Stimulated activated naive CD8-positive, alpha-beta T cell treated with anti-CD3 and anti-CD28 coated beads, Interleukin-15, Interleukin-2, amounts not matched to agents 100 U/mL and 50 U/mL, for 24 hours (primary cell): ENCODE data around the gene CST9L.

Source experiments
- ATAC-seq: fragments of 150-1000 bp; cut with Tn5 transposase; one replicate; pipeline ENCODE4 v1.10.0; 2021
- DNase-seq: peaks from one replicate; pipeline ENCODE4 v3.0.0; 2021

CST9L gene, protein sequence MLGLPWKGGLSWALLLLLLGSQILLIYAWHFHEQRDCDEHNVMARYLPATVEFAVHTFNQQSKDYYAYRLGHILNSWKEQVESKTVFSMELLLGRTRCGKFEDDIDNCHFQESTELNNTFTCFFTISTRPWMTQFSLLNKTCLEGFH

DNA sequence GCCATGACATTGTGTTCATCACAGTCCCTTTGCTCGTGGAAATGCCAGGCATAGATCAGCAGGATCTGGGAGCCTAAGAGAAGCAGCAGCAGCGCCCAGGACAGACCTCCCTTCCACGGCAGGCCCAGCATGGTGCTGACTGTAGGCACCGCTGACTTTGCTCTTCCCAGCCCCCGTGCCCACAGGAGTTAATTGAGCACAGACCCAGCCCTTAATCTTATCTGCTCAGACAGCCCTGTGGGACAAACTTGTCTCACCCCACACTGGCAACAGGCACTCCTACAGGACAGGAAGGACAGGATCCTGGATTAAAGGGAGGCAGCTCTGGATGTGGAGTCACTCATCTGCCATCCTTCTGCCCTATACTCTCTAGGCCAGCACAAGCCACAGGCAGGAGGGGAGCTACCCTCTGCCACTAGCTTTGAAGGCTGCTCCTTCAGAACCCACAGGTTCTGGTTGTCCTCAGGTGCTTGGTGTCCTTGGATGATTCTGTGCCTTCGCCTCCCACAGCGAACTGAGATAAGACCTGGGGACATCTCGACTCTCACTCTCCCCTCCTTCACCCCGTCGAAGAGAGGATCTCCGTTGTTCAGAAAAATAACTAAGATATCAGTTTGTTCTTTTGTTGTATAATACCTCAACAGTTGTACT is at the start of gene CST9L:
CST9L (minus strand) TSS at position 165 of the 651 bp plus-strand sequence; CDS start at position 131, 34 bp downstream.
- DNase-seq (no peak), ATAC-seq (no peak)

DNA sequence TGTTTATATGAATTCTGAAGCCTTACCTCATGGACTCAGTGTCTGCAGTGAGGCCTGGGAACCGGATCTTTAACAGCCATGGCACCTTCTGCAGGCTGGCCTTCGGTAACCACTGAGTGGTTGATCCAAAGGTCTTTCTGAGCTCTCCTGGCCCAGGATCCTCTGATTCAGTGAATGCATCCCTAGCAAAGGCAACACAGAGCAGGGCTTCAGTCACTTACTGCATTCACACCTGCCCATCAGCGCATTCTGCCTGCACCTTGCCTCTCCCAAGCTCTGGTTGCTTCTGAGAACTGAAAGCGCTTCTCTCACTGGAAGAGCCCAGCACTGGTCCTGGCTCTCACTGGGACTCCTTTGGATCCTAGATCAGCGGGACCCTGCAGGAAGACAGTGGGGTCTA is 45.9 kb upstream of the CST9L start:
- ATAC-seq: no peak
- DNase-seq: no peak

DNA sequence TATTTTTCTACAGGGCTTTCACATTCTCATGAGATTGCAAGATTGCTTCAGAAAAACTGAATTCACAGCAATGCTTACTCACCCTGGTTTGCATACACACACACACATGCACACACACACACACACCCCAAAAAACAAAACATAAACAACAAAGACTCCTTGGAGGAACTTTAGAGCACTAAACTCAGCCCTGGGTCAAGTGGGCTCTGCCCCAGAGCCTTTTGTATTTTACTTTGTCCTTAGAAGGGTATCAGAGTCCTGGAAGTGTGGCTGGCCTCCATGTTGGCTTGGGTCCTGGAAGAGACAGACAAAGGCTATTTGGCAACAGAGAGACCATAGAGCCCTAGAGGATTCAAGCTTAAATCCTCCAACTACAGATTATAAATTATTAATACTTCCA is 45.4 kb upstream of the CST9L start:
- ATAC-seq (no peak), DNase-seq (no peak)

DNA sequence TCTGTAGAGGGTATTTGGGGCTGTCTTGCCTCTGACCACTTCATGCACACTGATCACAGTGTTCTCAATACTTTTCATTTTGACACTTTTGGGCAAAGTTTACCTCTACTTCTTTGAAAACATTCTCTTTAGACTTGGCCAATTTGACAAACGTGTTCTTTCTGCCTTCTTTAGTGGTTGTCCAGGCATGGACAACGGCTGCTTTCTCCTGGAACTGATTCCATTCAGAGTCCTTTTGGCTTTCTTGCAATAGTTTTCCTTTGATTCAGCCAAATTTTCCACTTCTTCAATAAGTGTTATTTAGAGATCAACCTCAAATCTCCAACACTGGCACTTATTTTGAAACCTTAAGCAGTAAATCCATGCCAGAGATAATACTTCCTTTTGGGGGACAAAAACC is 44.1 kb upstream of the CST9L start:
- ATAC-seq (no peak), DNase-seq (no peak)

DNA sequence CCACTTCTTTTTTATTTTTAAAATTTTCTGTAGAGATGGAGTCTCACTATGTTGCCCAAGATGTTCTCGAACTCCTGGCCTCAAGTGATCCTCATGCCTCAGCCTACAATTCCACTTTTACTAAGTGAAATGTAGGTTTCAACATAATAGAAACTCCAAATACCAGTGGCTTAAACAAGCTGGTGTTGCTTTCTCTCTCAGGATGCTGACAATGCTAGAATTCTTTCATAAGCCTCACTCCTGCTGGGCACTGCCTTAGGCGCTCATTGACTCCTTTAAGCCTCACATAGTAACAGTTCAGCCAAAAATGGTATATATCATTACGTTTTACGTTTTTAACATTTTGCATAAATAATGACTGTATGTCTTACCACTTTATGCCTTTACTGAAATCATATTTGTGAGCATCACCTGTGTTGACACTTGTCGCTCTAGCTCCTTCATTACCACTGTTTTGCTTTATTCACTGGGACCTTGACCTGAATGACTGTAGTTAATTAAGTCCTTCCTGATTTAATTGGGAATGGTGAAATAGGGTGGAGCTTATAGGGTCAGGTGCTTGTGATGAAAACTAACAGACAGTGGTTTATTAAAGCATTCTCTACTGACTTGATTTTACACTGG is 41.3 kb upstream of the CST9L start:
- ATAC-seq: no peak
- DNase-seq: no peak

DNA sequence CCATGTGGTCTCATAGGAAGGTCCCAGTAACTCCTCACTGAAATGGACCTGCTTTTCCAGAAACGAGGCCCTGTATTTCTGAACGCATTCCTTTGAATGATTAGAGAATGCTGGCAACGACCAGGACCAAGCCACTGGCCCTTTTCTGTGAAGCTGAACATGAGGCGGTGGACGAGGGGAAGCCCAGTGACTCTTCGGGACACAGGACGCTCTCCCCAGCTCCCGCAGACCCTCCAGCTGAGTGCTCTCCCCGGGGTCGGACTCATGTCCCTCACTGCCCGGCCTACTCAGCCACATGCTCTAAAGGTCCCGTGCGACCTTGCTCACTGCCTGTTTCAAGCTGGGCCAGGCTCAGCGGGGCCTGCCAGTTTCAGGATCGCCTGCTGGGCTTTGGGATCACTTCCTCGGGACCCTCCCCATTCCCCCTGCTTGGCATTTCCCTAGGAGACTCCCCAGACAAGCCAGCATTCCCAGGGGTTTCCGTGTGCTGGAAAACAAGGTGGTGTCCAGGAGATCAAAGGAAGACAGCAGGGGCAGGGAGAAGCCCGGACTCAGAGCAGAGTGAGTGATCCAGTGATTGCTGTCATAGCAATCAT is 40.1 kb upstream of the CST9L start:
- DNase-seq (no peak), ATAC-seq (no peak)

DNA sequence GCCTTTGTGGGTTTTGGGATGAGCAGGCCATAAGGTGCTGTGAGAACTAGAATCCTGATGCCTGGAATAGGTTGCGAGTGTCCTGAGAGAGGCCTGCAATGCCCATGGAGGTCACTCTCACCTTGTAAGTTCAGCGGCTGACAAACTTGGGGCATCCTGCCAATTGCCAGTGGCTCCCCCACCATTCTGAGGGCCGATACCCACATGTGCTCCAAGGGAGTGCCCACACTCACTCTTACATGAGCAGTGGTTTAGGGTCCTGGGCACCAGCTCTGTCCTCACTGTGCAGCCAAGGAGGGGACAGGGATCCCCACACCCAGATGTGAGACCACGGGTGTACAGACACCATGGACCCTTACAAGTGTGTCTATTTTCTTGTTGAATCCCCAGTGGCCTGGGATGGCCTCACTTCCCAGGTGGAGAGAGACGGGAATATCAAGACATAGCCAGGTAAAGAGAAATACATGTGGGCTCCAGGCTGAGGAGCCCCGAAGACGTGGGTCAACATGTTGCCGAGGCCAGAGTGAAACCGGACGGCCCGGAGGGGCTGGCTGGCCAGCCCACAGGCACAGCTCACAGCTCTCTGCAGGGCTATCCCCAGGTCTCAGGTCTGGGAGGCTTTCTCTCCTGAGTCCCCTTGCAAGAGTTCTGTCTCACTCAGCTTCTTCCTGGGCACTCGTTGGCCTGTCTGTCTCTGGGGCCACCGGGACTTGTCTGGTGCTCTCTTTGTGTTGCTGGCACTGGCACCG is 39.4 kb upstream of the CST9L start:
- DNase-seq (no peak), ATAC-seq (no peak)

DNA sequence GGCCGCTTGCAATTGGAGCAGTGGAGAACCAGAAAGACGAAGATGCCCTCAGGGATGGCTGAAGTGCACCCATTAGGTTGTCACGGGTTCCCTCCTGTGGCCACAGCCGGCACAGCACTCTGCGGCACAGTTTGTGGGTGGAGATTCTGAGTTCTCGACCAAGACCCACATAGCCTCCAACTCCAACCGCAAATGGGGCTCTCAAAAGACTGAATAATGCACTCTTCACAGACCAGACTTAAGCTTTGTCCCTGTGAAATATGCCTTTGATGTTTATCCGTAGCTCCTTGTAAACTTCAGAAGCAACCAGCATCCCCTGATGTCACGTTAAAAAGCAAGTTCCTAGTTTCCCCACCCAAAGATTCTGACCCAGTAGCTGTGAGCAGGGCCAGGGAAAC is 38.4 kb upstream of the CST9L start:
- ATAC-seq (peak; percentile 83), DNase-seq (peak; percentile 82)

DNA sequence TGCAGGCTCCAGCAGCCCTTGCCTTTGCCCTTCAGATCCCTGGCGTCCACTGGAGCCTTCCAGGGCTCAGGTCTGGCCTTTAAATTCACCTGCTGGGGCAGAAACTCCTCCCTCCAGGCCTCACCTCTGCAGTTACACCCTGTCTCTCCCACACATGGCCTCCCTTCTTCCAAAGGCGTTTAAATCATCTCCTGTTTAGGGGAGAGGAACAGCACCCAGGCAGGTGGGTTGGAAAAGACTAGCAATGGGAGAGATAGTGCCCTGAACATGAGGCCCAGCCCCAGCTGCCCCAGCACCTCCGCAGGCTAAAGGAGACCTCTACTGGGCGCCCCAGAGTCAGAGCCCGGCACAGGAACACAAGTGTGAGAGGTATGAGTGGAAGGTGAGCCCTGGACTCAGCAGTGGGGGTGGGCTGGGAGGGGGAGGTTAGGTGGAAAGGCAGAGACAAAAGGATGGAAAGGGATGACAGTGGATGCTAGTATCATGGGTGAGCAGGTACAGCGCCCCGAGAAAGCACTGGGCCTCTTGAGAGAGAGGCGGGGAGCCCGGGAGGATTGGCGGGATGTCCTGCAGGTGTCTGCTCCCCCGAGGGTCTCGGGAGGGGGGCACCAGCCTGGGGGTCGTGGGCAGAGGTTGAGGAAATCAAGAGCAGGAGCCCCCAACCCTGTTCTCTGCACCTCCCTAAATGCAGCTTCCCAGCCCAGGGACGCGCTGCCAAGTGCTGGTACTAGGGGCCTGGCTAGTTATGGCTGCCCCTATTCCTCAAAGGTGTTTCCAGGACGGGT is 37.8 kb upstream of the CST9L start, which contains the start of gene CST9:
CST9 (minus strand) TSS at position 51 of the 785 bp plus-strand sequence. CDS start 53 bp downstream, outside the sequence.
- DNase-seq: no peak
- no peak for ATAC-seq

DNA sequence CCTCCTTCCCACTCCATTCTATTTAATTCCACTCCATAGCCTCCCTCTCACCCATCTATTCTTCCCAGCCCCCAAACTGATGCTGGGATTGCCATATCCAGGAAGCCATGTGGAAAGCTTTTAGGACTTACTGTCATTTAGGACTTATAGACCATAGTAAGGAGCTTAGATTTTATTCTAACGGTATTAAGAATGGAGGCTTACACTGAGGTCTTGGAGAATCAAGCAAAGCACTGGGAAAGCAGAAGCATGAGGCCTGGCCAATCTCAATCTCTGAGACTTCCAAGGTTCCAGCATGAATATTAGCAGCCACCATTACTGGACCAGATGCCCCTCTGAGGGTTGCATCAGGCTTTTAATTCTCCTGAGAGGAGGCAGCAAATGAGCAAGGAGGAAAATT is 36.0 kb upstream of the CST9L start:
- ATAC-seq: no peak
- no peak for DNase-seq

DNA sequence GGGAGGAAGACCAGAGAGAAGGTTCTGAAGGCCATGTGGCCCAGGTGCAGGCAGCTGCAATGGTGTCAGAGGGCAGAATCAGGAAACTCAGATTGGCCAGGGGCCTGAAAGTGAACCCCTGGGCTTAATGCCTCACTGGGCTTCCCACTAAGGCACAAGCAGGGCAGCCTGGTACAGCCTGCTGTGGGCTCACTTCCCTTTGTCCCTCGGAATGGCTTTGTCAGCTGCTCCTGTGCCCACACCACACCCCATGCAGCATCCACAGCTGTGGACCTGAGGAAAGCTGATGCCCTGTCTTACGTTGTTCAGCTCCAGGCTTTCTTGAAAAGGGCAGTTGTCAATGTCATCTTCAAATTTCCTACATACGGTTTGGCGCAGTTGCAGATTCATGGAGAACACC is 35.0 kb upstream of the CST9L start:
- ATAC-seq (no peak), DNase-seq (no peak)

DNA sequence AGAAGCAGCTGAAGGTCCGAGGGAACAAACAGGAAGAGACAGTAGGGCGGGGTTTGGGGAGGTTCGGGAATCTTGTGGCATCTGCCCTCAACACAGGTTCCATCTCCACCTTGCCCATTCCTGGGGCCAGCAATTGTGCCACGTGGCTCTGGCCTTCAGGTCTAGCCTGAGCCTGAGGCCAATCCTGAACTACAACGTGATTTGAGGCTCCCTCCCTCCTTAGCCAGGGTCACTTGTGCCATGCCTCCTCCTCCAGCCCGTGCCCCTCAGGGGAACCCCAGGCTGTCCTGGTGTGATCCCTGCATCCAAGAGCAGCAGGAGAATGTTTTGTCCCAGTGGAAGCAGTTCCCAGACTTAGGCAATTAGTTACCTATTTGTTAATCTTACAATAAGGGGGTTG is 34.4 kb upstream of the CST9L start:
- no peak for DNase-seq
- no peak for ATAC-seq

DNA sequence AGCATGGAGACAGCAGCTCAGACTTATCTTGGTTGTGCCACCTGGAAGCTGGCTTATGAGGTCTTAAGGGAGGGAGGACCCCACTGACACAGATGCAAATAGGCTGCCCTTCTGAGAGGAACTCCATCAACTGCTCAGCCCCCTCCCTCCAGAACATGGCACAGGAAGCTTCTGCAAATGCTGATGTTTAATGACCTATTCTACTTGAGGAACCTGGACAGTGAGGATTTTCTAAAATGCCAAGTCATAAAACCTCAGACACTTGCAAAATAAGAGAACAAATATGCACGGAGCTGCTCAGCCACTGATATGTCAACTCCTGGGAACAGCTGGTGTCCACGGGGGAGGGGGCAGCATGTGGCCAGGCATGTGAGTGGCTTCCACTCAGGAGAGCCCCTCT is 34.0 kb upstream of the CST9L start:
- ATAC-seq: no peak
- no peak for DNase-seq

DNA sequence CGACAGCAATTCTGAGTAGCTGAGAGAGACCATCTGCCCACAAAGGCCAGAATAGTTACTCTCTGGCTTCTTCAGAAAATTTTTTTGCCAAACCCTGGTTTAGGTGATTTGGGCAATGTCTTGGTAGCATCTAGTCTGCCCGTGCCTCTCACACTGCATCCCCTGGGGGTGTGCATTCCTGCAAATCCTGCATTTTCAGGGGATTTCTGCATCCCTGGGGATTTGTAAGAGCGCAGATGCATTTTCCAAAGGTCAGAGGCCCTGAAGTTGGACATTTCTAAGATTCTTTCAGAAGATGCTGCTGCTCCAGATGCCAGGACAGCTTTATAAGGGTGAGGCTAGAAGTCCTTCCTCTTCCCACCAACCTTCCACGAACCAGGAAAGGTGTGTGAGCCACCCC is 33.4 kb upstream of the CST9L start:
- ATAC-seq (no peak), DNase-seq (no peak)

DNA sequence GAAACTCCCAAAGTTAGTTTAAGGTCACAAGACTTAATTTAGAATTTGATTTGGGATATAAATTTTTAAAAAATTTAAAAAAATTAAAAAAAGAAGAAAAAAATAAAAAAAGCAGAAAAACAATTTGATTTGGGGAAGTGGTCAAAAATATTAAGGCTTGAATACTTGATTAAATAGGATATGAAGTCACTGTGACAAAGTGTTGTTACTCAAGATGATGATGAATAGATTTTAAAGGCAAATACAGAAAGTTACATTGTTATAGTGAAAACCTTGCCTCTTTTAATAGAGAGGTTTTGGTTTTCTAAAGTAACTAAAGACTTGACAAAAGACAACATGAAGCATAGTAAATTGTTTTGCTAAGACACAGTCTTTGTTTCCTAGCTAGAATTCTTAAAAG is 30.2 kb upstream of the CST9L start:
- DNase-seq (no peak), ATAC-seq (no peak)

DNA sequence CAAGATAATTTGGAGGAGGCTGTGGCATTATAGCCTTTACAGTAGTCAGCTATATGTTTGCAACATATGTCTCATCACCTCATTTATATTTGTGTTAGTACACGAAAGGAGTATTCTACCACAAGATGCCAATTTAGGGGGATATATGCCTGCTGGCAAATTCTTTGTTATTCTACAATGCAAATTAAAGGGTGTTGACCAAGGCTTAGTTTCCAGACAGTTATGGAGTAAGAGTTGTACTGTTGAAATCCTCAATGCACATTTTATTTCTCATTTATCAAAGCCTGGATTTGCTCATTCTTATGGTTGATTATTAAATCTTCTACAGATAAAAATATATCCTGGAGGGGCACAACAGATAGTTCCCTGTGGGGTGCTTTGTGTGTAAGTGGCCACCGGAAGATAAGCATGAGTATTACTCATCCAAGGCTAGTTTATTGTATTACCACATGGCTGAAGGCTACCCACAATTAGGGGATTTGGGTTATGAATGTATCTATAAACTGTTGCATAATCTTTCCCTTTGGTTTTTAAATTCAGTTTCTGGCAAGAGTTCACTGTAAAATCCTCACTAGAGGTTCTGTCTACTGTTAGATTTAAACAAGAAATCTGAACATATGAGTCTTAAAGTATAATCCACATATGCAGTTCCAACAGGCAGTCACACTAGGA is 28.4 kb upstream of the CST9L start:
- ATAC-seq (no peak), DNase-seq (no peak)

DNA sequence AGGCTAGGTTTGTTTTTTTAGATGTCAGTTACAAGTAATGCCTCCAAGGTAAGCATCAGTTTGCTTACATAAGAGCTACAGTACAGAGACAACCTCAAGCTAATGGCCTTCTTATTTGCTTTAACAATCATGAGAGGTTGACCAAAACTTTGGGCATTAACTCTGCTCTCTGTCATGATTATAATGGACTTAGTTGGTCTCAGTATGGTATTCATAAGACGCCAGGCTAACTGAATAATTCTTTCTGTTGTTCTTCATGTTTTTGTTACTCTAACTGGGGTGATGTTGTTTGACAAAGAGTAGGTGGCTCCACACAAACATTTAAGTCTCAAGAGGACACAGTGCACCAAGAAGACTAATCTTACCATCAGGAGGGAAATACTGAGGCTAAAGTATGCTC is 27.7 kb upstream of the CST9L start:
- ATAC-seq (no peak), DNase-seq (no peak)

DNA sequence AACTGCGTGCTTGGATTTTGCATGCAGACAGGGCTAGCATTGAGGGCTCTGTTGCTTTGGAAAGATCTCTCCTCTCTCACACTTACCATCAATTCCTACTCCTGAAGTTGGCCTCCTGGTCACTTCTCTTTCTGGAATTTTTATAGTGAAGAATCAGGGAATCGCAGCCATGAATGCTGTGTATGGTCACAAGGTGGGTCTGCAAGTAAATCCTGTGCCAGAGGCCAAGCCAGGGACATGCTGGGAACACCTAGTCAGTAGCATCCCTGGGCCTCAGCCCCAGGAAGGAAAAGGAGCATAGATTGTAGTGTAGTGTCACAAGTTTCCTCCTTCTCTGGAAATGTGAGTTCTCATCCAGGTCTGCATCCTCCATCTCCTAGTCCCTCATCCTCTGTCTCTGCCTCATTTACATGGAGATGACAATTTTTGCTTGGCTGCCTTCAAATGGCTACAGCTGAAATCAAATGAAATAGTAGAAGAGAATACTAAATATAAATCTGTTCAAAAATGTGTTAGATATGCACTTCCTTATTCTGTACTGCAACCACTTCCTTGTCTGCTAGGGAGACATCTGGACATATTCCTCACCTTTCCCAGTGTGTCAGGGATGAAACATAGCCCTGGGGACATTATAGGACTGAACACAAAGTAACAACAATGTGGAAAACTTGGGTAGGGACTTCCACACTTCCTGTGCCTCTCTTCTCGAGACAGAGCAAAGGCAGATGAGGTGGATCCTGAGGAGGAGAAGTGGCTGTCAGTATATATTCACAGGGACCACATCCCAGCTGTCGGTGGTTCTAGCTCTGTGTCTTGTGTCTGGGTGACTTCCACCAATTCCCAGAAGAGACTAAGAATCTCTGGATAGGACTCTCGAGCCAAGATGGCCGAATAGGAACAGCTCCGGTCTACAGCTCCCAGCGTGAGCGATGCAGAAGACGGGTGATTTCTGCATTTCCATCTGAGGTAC is 20.4 kb upstream of the CST9L start:
- no peak for DNase-seq
- ATAC-seq: no peak

DNA sequence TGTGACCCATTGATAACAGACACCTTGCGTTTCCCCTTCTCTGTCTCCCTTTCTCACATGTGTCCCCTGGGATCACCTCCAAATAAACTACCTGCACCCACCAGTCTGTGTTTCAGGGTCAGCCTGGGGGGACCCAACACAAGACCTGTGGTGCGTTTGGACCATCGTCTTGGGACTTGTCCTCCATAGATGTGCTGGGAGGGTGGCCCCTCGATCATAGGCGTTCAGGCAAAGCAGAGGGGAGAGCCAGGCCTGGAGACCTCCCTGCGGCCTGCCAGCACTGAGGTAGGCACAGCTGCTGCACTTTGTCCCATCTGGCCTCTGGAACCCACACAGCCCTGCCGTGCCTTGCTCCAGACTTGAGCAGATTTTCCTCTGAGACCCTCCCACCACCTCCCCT is 19.3 kb upstream of the CST9L start:
- DNase-seq (no peak), ATAC-seq (no peak)
